Bone marrow (tissue), 2 donors: ENCODE results near the gene CLCN3.
"Not testable (repeated sequence)": the region's sequence is repeated elsewhere in the genome, so short reads cannot be mapped to it uniquely, and the experiment has no call there.

Experiments used
- DNase-seq, 2 donors: peaks; one replicate each; lab custom pipeline; 2025; lab: John Stamatoyannopoulos, UW

CLCN3 gene

DNA sequence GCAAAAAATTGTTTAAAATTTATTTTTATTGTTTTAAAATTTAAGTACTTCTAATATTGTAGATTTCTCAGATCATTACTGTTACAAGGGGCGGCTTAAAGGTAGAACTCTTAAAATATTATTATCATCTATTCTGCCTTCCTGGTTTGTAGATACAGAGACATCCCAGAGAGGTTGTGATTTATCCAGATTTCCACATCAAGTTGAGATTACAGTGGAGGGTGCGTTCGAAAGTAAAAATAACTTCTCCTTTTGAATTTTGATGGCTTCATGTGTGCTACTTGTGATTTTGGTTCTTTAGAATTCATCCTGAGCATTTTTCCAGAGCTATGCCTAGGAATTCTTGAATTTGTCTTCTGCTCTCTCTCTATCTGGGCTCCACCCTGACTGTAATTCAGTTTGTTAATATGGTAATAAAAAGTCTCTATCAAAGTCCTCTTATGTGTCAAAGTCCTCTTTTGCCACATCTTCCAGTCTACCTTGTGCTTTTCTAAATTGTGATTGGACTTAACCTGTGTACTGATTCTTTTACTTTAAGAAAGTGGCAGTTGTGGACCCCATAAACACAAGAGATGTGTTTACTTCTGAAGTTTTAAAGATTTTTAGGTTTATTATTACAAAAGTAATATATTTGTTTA, 37.2 kb downstream of the CLCN3 start:
- DNase-seq, result no peak

DNA sequence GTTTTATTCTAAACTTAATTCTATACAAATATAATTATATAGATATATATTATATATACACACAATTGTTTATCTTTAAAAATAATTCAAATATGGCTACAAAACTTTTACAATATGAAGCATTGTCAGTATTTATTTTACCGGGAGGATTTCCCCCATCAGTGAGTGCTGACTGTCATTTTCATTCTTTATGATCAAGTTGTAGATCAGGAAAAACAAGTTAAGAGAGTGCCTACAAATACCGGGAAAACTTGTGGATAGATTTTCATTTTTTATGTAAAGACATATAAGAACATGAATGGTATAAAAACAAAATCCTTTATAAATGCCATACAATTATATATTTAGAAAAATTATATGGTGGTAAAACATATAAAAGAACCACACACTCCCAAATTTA, 37.8 kb downstream of the CLCN3 start:
- no peak for DNase-seq

DNA sequence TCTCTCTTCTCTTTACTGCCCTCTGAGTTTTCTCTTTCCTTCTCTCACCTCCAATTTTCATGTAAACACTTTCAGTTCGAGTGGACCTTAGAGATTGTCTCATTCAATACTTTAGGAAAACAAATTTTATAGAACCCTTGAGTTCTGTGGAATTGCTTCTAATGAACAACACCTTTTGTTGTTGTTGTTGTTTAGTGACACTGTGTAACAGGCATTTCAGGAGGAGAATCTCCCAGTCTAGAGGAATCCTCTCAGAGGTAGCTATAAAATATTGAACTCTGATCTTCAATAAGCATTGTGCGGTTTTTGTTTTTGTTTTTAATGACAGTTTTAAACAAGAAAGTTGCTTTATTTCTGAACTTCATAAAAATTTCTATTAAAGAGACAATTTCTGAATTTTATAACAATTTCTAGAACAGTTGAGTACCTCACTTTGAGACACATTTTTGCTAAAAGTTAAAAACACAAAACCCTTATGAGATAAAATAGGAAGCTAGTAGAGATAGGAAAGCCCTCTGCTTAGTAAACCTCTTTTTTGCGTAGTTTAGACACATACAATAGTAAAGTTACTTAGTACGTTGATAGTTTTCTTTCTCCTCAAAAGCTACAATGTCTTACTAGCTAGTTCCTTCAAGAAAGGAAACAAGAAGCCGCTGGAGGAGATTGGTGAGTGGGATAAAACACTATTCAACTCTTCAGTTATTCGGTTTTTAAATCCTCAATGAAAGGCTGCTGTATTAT, 38.8 kb downstream of the CLCN3 start:
- DNase-seq, result no peak

DNA sequence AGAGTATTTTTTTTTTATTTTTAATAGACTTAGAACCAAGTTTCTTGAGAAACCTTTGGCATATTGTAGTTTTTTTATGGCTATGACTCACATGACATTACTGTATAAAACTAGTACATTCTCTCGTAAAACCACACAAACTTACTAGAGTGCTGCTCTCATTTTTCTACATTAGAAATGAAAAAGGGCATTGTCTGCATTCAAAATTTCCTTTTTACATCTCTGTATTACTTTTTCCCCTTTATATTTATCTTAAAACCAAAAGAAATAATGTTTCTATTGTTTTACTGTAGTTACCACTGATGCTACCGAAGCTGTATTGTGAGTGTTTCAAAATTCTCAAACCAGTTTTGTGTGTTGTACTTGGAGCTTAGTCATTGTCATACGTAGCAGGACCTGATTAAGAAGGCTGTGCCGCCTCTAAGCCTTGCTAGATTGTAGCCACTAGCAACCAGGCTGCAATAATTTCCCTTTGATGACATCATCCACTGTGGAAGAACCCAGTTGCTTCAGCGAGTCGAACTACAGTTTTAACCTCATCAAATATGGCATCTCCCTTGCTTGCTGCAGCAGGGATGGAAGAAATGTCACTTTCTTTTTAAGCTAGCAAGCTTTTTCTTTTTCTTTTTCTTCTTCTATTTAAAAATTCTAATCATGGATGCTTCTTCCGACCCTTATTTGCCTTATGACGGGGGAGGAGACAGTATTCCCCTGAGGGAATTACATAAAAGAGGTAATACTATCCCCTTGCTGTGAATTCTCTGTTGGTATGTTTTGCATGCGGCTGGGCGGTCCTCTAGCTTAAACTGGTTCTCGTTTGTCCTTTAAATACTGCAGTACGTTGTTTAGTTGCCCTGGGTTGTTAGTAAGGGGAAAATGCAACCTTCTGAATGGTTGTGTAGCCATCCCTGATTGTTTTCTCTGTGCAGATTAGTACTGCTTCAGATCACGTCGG, 39.6 kb downstream of the CLCN3 start:
- DNase-seq, result peak in 1 of 2 donors; percentile 81

DNA sequence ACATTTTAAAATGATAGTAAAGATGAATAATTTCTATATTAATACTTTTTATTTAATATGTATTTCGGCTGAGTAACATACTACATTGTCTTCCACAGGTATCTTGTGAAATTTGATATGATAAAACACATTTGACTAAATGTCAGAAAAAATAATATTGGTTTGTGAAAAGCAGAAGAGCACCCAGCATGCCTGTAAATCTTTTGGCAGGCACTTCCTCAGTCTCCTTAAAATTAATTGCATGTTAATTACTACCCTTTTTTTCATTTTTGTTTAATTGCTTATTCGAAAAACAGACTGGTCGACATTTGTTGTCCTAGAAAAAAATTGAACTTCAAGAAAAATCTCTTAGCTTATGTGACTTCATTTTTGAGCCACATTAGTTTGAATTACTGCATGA, 40.6 kb downstream of the CLCN3 start:
- no peak for DNase-seq

DNA sequence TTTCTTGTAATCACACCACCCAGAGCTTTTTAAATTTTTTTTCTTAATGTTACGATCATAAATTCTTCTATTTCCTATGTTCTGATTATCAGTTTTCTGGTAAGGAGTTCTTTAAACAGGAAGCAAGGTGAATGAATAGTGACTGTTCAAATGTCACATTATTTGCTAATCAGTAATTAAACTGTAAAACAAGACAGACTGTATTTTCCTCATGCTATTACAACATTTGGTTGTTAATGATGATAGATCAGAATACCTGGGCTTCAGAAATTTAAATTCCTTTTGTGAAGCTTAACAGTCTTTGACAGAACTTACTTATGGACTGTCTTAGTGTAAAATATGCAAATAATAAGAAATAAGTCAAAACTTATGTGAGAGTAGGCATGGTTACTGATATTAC, 41.4 kb downstream of the CLCN3 start:
- no peak for DNase-seq

DNA sequence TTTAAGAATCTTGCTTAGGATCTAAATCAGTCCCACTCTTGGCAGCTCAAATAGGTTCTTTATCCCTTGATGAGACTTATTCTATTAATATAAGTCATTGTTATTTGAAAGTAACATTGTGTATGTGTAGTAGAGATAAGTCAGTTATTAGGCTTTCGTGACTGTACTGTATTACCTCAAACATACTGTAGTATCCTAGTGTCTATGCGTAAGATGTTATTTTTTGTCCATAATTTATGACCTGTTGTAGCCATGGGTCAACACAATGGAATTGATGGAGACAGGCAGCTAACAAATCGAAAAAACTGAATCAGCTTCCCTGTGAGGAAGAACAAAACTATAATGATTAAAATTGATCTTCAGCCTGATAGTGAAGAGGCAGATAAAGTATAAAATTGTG, 41.8 kb downstream of the CLCN3 start:
- no peak for DNase-seq

DNA sequence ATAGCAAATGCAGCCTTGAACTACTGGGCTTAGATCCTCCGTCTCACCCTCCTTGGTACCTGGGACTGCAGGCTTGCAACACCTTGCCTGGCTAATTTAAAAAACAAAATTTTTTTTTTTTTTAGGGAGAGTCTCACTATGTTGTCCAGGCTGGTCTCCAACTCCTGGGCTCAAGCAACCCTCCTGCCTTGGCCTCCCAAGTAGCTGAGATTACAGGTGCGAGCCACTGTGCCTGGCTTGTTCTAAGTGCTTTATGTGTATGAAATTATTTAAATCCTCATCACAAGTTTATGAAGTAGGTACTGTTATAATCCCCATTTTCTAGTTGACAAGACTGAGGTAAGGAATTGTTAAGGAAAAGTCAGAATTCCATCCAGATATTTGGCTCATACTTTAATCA, 43.0 kb downstream of the CLCN3 start:
- DNase-seq, result no peak

DNA sequence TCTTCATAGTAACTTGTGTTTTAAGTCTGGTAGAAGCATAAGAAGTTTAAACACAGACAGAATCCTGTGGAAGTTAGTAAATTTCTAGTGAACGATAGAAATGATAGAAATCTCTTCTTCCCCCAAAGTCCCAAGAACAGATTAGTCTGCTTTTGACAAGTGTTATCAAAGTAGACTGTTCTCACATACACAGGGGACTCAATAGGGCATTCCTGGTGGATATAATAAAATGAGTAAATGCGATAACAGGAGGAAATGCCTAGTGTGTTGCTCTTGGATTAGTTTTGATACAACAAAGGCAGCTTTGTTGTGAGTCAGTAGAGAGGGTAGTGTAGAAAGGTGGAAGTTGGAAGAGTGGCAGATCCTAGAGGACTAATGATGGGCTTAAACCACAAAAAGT, 43.5 kb downstream of the CLCN3 start:
- no peak for DNase-seq

DNA sequence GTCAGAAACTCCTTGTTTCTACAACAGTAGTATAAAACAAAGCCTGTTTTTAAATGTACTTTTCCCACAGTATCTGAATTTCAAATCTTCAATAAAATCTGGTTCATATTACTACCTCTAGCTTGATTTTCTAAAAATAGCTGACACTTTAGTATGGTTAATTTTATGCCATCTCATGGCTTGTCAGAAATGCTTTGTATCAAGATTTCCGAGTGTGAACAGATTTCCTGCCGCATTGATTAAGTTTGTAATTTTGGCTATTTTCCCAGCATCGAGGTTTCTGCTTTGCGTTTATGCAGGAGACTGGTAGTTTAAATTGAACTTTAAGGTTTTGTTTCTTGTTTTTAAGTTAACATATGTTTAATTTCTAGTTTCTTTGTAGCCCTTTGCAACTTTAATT, 44.2 kb downstream of the CLCN3 start:
- DNase-seq, result no peak

GRCh38 chr4:169665046-169665737, 44.8 kb downstream of the CLCN3 start:
- no peak for DNase-seq

- no peak for DNase-seq
Observed at GRCh38 chr4:169668069-169668721, 47.8 kb downstream of the CLCN3 start.

GRCh38 chr4:169675825-169676224, 55.4 kb downstream of the CLCN3 start:
- no peak for DNase-seq

GRCh38 chr4:169677150-169677748, 56.9 kb downstream of the CLCN3 start:
- DNase-seq, result no peak

DNA sequence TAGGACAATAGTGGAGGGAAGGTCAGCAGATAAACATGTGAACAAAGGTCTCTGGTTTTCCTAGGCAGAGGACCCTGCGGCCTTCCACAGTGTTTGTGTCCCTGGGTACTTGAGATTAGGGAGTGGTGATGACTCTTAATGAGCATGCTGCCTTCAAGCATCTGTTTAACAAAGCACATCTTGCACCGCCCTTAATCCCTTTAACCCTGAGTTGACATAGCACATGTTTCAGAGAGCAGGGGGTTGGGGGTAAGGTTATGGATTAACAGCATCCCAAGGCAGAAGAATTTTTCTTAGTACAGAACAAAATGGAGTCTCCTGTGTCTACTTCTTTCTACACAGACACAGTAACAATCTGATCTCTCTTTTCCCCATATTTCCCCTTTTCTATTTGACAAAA, 58.1 kb downstream of the CLCN3 start:
- not testable (repeated sequence) for DNase-seq

GRCh38 chr4:169678951-169679591, 58.7 kb downstream of the CLCN3 start:
- not testable (repeated sequence) for DNase-seq

DNA sequence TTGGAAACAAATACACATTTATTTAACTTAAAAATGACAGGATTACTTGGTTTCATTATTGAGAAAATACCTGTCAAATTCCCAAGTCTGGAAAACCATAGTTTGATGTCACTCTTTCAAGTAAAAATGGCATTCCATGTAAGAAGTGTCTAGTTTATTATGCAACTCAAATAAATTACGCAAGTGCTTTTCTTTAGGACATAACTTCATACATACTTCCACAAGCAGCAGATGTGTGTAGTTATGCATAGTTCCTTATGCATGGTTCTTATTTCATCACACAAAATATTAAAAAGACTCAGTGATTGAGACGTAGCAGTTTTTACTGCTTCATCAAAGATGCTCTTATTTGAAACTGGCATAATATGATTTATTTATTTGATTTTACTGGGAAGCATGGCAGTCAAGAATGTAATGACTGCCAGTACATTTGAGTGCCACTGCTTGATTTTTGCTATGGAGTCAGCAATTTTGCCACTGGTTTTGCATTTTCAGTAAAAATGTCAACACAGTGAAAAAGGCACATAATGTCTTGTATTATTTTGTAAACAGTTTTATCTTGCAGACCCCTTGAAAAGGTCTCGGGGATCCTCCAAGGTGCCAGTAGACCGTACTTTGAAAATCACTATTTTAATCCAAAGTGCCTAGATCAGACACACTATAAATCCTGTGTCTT, 62.1 kb downstream of the CLCN3 start:
- DNase-seq, result no peak

GRCh38 chr4:169689681-169690080, 69.3 kb downstream of the CLCN3 start:
- DNase-seq, result no peak

- DNase-seq, result no peak
Observed at GRCh38 chr4:169690787-169691186, 70.4 kb downstream of the CLCN3 start.

GRCh38 chr4:169698331-169698730, 78.0 kb downstream of the CLCN3 start:
- no peak for DNase-seq
